GM19240 (cell line): ENCODE data around the gene SBF2.
A peak's percentile ranks its signal among the peaks of the same experiment; 100 is the strongest.
"Not testable (repeated sequence)": the region's sequence is repeated elsewhere in the genome, so short reads cannot be mapped to it uniquely, and the experiment has no call there.

Experiments
- DNase-seq: peaks from one replicate; pipeline ENCODE4 v3.0.0; 2011; ENCODE audit warnings: low spot score; ENCODE audit not compliant: insufficient read length

SBF2 gene

DNA sequence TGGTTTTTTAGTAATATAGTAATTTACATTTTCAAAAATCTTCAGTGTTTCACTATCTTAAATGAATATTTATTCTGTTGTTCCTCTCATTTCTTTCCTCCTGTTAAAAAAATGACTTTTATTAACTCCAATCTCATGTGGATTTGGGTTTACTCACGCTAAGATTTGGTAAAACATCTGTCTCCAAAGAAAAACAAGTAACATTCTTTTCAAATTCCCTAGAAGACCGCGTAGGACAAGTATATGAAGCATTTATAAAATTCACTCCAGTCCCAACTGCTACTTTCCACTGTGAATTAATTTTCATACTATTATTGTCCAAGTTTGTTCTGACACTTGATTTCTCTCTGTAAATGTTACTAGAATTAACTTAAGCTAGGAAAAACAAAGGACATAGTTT, 26.2 kb downstream of the SBF2 start:
- no peak for DNase-seq

DNA sequence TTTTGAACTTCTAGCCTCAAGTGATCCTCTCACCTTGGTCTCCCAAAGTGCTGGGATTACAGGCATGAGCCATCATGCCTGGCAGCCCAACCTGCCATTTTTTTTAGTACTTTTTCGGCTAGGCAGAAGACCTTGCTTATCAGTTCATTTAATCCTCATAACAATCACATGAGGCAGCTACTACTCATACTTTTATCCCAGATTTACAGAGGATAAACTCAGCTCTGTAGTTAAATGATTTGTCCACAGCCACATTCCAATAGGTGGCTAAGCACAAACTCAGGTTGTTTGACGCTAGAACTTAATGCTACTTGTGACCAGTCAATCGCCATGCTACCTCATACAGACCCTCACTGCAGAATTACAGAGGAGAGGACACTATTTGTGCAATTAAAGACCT, 28.1 kb downstream of the SBF2 start:
- no peak for DNase-seq

DNA sequence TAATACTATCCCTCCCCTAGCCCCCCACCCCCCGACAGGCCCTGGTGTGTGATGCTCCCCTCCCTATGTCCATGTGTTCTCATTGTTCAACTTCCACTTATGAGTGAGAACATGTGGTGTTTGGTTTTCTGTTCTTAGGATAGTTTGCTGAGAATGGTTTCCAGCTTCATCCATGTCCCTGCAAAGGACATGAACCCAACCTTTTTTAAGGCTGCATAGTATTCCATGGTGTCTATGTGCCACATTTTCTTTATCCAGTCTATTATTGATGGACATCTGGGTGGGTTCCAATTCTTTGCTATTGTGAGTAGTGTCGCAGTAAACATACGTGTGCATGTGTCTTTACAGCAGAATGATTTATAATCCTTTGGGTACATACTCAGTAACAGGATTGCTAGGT, 29.3 kb downstream of the SBF2 start:
- DNase-seq = not testable (repeated sequence)

DNA sequence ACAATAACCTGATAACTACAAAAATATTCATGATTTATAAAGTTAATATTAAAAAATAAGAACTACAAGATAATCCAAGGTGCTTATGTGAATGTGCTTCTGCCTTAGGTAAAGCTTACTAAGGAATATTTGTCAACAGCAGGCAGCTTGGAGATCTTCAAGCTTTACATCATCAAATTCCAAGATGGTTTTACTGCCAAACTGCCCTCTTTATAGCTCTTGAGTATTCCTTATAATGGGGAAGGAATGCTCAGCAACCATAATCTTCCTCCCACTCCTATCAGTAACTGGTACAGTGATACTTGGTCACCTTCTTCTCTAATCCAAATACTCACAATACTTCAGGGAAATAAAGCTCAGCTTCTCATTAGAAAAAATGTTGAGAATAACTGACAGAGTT, 30.1 kb downstream of the SBF2 start:
- no peak for DNase-seq

DNA sequence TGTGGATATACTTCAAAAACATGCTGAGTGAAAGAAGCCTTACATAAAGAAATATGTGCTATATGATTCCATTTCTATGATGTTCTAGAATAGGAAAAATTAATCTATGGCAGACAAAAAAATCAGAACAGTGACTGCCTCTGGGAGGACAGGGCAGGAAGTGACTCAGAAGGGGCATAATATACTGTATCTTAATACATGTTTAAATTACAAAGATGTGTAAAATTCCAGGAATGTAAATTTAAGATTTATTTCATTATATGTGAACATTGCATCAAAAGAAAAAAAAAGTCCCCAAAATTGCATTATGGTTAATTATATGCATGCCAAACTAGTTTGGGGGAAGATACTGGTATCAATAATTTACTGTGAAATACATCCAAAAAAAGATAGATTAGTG, 32.2 kb downstream of the SBF2 start:
- no peak for DNase-seq

DNA sequence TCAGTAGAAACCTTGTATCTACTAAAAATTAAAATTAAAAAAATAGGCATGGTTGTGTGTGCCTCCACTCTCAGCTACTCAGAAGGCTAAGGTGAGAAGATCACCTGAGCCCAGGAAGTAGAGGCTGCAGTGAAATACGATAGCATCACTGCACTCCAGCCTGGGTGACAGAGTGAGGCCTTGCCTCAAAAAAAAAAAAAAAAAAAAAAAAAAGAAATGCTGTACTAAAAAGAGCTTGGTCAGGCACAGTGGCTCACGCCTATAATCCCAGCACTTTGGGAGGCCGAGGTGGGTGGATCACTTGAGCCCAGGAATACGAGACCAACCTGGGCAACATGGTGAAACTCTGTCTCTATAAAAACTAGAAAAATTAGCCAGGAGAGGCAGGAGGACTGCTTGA, 36.5 kb downstream of the SBF2 start:
- no peak for DNase-seq

DNA sequence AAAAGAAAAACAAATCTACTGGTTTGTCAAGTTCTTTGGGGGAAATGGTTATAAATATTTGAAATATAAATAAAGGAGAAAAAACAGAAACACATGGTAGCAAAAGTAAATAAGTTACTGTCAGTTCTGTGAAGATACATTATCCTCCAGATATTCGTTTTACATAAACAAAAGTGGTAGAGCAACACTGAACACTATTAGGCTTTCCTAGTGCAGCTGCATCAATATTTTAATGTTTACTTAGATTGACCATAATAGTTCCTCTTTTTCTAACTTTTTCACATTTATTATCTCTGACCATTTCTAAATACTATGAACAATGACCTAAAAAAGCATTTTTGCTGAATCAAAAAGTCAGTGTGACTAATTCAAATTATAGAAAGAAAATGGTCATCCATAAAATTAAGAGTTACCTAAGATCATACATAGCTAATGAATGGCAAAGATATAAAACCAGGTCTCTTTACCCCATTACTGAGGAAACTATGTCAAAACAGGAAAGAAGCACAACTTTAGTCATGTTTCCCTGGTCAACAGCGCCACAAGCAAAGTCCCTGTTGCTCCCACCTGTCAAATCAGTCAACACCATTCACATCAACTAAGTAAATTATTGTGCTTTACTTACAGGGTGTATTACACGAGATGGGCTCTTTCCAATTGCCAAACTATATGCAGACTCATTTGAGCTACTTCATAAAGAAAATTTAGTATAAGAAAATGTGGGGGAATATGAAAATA, 38.5 kb downstream of the SBF2 start:
- DNase-seq = no peak

DNA sequence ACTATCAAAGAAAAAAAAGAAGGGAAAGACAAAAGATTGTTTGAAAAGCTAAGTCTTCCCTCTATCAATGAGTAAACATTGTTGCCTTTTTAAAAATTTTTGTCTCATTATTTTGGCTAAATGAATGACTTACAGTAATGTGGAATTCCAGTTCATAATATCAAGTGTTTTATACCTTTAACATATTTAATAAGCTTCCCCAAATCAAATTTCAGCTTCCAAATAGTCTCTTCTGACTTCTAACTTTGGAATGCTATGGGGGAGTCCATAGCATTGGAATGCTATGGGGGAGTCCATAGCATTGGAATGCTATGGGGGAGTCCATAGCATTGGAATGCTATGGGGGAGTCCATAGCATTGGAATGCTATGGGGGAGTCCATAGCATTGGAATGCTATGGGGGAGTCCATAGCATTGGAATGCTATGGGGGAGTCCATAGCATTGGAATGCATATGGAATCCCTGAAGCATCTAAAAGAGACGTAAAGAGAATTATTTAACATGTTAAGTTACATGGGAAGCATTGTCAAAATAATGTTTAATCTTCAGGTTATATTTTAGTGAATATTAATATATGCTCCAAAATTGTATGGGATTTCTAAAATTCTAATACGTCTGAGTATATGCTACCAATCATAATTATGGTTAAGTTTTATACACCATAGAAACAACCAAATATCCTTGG, 44.4 kb downstream of the SBF2 start:
- DNase-seq = not testable (repeated sequence)

DNA sequence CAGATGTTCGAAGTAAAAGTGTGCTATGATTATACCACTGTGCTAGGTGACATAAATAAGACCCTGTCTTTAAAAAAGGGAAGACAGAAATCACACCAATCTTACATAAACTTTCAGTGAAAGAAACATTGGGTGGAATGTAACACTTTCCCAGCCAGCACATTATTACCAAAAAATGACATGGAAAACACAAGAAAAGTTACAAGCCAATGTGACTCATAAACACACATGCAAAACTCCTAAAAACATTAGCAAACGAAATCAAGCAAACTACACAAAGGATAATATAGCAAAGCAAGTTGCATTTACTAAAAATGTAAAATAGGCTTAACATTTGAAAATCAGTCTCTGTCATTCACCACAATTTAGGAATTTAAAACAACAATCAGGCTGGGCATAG, 47.0 kb downstream of the SBF2 start:
- DNase-seq = no peak

DNA sequence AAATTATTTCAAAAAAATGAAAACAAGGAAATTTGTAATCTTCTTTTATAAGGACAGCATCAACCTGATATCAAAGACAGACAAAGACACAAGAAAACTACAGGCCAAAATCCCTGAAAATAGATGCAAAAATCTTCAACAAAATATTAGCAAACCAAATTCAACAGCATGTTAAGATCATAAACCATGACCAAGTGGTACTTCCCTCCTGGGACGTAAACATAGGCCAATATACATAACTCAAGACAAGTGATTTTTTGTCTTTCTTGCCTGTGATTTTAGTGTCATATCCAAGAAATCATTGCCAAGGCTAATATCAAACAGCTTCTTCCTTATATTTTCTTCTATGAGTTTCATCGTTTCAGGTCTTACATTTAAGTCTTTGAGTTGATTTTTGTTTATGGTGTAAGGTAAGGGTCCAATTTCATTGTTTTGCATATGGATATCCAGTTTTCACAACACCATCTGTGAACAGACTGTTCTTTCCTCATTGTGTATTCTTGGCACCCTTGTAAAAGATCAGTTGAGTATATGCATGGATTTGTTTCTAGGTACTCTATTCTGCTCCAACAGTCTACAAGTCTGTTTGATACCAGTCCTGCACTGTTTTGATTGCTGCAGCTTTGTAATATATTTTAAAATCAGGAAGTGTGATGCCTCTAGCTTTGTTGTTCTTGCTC, 50.0 kb downstream of the SBF2 start:
- DNase-seq = no peak

DNA sequence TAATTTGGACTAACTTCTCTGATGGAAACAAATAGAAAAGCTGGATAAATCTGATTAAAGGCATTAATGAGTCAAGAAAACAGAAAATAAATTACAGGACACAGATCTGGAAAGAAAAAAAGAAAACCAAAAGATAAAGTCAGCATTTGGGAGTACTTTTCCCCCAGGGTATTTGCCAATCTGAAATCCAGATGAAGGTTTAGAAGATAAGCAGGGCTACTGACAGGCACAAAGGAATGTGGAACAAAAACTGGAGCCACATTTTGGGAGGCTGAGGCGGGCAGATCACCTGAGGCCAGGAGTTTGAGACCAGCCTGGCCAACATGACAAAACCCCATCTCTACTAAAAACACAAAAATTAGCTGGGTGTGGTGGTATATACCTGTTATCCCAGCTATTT, 57.2 kb downstream of the SBF2 start:
- no peak for DNase-seq

DNA sequence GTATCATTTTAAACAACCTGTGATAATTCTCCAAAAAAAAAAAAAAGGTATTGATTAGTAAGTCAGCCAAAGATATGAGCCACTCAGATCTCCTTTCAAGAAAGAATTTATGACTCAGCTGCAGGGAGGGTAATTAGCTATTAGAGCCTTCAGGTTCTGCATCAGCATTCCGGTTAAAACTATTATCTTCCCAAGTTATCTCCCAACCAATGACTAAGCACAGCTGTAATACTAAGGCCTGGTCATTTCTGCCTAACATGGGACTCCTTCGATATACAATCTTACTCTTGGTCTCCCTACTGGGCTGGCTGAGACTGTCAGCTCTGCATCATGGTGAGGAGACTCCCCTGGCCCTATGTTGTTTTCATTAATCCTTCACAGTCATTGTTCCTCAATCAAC, 60.4 kb downstream of the SBF2 start:
- DNase-seq = no peak

DNA sequence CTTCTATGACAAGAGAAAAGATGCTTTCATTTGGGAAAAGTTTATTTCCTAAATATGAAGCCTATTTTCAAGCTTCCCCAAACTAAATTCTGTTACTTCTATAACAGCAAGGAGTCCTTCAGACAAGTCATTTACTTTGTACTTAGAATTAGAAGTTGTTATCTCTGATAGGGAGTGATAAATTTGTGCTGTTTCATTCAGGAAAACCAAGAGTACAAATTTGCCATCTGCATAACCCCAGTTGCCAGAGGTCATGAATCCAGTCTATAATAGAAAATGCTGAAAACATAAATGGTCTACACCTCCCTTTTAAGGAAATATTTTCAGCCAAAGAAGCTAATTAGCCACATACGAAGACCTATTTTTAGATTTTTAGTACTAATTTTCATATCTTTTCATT, 61.3 kb downstream of the SBF2 start:
- no peak for DNase-seq

DNA sequence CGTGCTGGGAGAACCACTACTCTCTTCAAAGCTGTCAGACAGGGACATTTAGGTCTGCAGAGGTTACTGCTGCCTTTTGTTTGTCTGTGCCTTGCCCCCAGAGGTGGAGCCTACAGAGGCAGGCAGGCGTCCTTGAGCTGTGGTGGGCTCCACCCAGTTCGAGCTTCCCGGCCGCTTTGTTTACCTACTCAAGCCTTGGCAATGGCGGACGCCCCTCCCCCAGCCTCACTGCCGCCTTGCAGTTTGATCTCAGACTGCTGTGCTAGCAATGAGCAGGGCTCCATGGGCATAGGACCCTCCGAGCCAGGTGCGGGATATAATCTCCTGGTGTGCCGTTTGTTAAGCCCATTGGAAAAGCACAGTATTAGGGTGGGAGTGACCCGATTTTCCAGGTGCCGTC, 62.2 kb downstream of the SBF2 start:
- not testable (repeated sequence) for DNase-seq

DNA sequence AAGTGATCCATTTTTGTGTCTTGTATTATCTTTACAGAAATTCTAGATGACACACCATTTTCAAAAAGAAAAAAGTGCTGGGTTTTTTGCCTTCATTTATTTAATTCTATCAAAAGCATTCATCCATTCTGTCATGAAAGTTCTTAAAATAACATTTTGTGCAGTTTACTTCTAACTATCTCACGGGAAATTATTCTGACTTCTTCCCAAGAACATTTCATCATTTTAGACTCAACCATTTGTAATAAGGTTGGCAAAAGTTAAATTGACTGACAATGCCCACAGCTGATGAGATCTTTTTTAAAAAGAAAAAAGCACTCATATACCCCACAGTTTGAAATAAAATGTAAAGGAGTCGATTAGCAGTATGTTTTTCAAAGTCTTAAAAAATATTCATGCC, 68.5 kb downstream of the SBF2 start:
- DNase-seq = no peak

DNA sequence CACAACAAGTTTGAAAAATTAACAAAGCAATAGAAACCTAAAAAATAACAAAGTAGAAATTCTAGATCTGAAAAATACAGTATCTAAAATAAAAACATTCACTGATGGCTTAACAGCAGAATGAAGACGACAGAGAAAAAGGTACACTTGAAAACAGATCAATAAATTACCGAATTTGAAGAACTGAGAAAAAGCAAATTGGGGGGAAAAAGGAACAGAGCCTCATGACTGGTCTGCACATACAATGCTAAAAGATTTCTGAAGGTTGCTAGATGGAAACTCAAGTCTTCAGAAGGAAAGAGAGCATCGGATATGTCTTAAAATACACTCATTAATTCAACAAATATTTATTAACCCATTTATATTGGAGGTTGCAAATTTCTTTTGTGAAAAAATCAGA, 71.6 kb downstream of the SBF2 start:
- DNase-seq = no peak

DNA sequence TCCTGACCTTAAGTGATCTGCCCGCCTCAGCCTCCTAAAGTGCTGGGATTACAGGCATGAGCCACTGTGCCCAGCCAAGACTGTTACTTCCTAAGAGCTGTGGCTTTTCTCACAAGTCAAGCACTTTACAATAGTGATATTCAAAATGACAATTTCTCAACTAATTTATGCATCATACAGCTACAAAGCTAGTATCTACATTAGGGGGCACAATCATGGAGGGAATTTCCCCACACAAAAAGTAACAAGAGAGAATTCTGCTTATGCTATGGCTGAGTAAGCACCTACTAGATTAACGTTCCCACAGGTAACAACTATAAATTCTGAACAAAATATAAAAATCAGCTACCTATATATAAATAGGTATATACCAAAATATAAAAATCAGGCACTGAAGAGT, 72.7 kb downstream of the SBF2 start:
- no peak for DNase-seq

DNA sequence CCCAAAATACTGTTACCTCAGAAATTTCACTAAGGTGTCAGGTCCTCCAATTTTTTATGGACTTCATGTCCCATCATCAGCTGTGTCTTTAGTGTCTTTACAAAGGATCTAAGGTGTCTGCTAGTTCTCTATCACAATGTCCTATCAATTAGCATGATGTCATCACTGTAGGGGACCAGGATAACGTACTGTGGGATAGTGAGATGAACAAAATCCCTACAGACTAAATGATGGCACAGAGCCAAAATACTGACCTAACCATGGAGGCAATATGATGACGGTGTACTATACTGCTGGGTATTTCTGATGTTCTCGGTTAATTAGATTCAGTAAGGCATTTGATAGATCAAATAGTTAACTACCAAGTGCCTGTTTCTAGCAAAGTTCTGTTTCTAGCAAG, 82.5 kb downstream of the SBF2 start:
- DNase-seq = no peak

DNA sequence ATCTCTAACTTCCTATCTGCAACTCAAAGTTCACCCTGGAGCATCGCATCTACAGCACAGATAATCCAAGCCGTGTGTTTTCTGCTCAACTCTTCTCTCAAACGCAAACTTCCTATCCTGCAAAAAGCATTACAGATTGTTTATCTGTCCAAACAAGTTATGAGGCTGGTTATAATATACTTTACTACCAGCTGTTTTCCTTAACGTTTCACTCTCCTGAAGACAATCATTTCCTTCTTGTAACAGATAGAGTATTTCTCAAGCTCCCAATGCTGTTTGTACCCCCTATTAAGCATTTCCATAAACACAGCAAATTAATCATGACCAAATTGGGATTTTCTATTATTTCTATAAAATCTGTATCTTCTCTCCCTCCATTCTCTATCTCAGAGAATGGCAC, 84.7 kb downstream of the SBF2 start:
- DNase-seq = no peak

DNA sequence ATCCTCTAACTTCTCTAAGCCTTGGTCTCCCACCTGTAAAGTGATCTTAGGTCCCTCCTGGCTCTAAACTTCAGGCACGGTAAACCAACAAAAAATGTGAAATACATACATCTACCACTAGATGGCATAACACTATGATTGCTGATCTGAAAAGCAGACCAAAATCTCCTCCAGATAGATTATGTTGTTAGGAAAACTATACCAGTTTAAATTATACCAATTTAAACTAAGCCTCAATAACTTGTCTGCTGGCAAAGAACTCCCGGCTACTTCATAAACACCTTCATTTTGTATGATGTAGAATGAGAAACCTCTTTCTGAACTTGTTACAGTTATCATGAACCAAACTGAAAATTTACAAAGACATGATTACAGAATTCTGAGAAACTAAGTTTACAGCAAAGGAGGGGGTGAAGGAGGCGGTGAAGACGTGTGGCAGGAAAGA, 85.9 kb downstream of the SBF2 start:
- DNase-seq = peak; percentile 14

DNA sequence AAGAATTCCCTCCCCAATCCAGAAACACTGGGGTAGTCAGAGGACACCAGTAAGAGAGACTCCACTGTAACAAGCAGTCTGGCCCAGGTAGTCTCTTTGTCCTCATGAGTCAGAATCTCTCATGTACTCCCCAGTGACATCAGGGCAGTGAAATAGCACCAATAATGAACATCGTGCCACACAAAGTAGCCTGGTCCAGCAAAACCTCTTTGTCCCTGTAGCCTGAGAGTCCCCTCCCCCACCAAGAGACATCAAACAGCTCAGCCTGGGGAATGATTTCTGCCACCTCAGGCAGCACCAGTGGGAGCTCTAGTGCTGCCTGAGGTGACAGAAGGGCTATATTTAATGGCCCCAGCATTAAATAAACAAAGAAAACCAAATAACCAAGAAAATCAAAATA, 88.1 kb downstream of the SBF2 start:
- DNase-seq = no peak

DNA sequence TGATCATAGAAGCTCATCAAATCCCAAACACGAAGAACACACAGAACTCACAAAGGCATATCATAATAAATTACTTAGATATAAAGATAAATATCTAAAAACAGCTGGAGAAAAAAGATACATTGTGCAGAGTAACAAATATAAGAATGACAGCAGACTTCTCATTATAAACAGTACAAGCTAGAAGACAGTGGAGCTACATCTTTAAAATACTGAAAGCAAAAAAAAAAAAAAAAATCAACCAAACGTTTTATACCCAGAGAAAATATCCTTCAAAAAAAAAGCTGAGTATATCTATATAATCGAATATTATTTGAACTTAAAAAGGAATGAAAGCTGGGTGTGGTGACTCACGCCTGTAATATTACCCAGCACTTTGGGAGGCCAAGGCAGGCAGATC, 90.0 kb downstream of the SBF2 start:
- no peak for DNase-seq

DNA sequence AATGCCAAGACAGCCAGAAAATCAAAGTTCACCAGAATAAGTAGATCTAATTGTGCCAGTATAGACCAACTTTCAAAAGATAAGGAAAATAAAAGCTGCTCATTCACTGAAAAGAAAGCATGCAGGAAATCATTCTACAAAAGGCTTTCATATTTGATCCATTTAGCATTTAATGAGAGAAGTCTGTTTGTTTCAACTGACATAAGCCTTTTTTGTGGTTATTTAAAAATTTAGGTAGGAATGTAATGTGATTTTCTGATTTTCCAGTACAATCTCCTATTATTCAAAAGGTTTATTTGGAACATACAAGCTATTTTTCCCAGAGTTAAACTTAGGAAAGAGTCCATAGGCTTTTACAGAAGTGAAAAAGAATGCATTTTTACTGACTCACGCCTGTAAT, 92.7 kb downstream of the SBF2 start:
- no peak for DNase-seq
